Esophagus muscularis mucosa (tissue), 4 donors: ENCODE data around the gene OSBPL1A. TPM values are rescaled to one million over a fixed set of nuclear protein-coding genes. Genes with fewer than 3 reads are reported as not detected.

Experiments used
- DNase-seq: peaks from one replicate; pipeline ENCODE4 v3.0.0-alpha.2; 2017; ENCODE audit errors: extremely low spot score
- H3K27ac ChIP-seq, 4 donors: fragments of 200-600 bp; sonication (generic); replicated peaks in 1 of 4; 1 replicate in 3 of 4; 2 replicates in 1 of 4; pipeline ENCODE4 v1.5.1; 2016 to 2019; ENCODE audit warnings: mild to moderate bottlenecking in 1 of 4
- H3K27me3 ChIP-seq, 4 donors: fragments of 200-600 bp; sonication (generic); one replicate each; pipeline versions ENCODE4 v1.5.1 to v1.6.0; 2016 to 2019
- H3K36me3 ChIP-seq, 4 donors: fragments of 200-600 bp; sonication (generic); one replicate each; pipeline ENCODE4 v1.5.1; 2016 to 2019
- H3K4me1 ChIP-seq, 4 donors: fragments of 200-600 bp; sonication (generic); one replicate each; pipeline ENCODE4 v1.5.1; 2016 to 2019
- H3K4me3 ChIP-seq, 4 donors: fragments of 200-600 bp; sonication (generic); 1 replicate in 2 of 4; 2 replicates in 2 of 4; pipeline ENCODE4 v1.5.1; 2016 to 2019; ENCODE audit warnings: mild to moderate bottlenecking in 4 of 4, moderate library complexity in 1 of 4
- H3K9me3 ChIP-seq, 4 donors: fragments of 200-600 bp; sonication (generic); 1 replicate in 3 of 4; 2 replicates in 1 of 4; pipeline ENCODE4 v1.5.1; 2016 to 2019
- CTCF ChIP-seq, 3 experiments: fragments of 200-600 bp in 2 of 3; fragments of 450-650 bp in 1 of 3; sonication (generic) in 2 of 3; IDR thresholded peaks; one replicate each; pipeline ENCODE4 v1.5.1; 2017 to 2019; ENCODE audit warnings: antibody characterized with exemption in 3 of 3, mild to moderate bottlenecking in 2 of 3, moderate library complexity in 1 of 3
- EP300 ChIP-seq: sonication (generic); formaldehyde crosslinking; IDR thresholded peaks from one replicate; pipeline ENCODE4 v1.6.1; 2017; ENCODE audit warnings: antibody characterized with exemption
- POLR2A ChIP-seq: fragments of 450-650 bp; IDR thresholded peaks from one replicate; pipeline ENCODE4 v1.6.1; 2017; ENCODE audit warnings: antibody characterized with exemption, moderate library complexity, mild to moderate bottlenecking, low read depth
- POLR2AphosphoS5 ChIP-seq, 2 donors: sonication (generic); formaldehyde crosslinking; IDR thresholded peaks; one replicate each; pipeline ENCODE4 v1.6.1; 2017; ENCODE audit warnings: antibody characterized with exemption in 2 of 2
- WGBS: methylation state at CpG from one replicate; pipeline ENCODE4 v1.1.5; 2018; 5-methylcytosine and 5-hydroxymethylcytosine counted together
- intact Hi-C: fragments of 100-400 bp; cut with DNase I; formaldehyde crosslinking; loops from one replicate; pipeline ENCODE4 v1.15.1; 2023
- total RNA-seq, 4 donors: library from RNA; depleted of rRNA; stranded (reverse); fragments of >200 nt; gene quantifications; one replicate each; pipeline versions ENCODE4 v1.1.0 to v1.2.1, GENCODE V29; 2016

OSBPL1A gene
- total RNA-seq, 4 donors from 2014 or later: 78.2 to 126 (median 101) TPM

- peak overlapping the region; percentile 87 to 89 (median 88) for H3K4me3 ChIP-seq
- 4% methylated on average over 9 of the region's 9 CpGs for WGBS
- peak overlapping the region; percentile 91 to 94 (median 93) for H3K27ac ChIP-seq
- no peak for TF ChIP-seq CTCF (IDR thresholded peaks at IDR 0.05)
- TF ChIP-seq POLR2A: no peak
- no peak for TF ChIP-seq POLR2AphosphoS5 (IDR thresholded peaks at IDR 0.05)
- TF ChIP-seq EP300: no peak
- H3K27me3 ChIP-seq: no peaks in the 10 kb centered on the region
- H3K9me3 ChIP-seq: no peaks in the 10 kb centered on the region
- intact Hi-C loops: loop anchor here (5.0 kb wide), 2 partner anchors 60 to 95 kb away; no protein-coding TSS in a partner anchor
- H3K4me1 ChIP-seq: peaks cover 21 to 57% (median 53%) of the 10 kb centered on the region in 4 donors
- no peaks in the 10 kb centered on the region for H3K36me3 ChIP-seq
- no peak for DNase-seq
Measured at GRCh38 chr18:24272229-24272525, 125.4 kb downstream of the OSBPL1A start.

GRCh38 chr18:24271381-24272228, 126.0 kb downstream of the OSBPL1A start:
- DNase-seq: no peak
- Histone ChIP-seq H3K4me1 (peaks cover 21 to 57% (median 53%) of the 10 kb centered on the region in 4 donors), H3K4me3 (peak overlapping the region; percentile 87 to 89 (median 88)), H3K27me3 (no peaks in the 10 kb centered on the region), H3K36me3 (no peaks in the 10 kb centered on the region), H3K9me3 (no peaks in the 10 kb centered on the region), H3K27ac (peak overlapping the region; percentile 91 to 94 (median 93))
- intact Hi-C loops: loop anchor here (5.0 kb wide), 2 partner anchors 59 to 94 kb away; no protein-coding TSS in a partner anchor
- TF ChIP-seq CTCF (IDR thresholded peaks at IDR 0.05) (peak in 2 of 3 experiments; percentile 8 to 44), EP300 (no peak), POLR2AphosphoS5 (IDR thresholded peaks at IDR 0.05) (peak; percentile 65 to 66)
- under 1% methylated on average over 13 of the region's 96 CpGs for WGBS

GRCh38 chr18:24270937-24271380, 126.7 kb downstream of the OSBPL1A start:
- DNase-seq: no peak
- 21% methylated on average over 9 of the region's 9 CpGs for WGBS
- Histone ChIP-seq H3K9me3 (no peaks in the 10 kb centered on the region), H3K4me1 (peaks cover 21 to 62% (median 59%) of the 10 kb centered on the region in 4 donors), H3K36me3 (no peaks in the 10 kb centered on the region), H3K4me3 (peak overlapping the region; percentile 87 to 89 (median 88)), H3K27ac (peak overlapping the region; percentile 91 to 94 (median 93)), H3K27me3 (no peaks in the 10 kb centered on the region)
- TF ChIP-seq POLR2AphosphoS5 (IDR thresholded peaks at IDR 0.05) (no peak), CTCF (IDR thresholded peaks at IDR 0.05) (no peak), POLR2A (no peak), EP300 (no peak)
- intact Hi-C loops: loop anchor here (5.0 kb wide), 2 partner anchors 59 to 94 kb away; no protein-coding TSS in a partner anchor

- peaks cover 21 to 65% (median 64%) of the 10 kb centered on the region in 4 donors for H3K4me1 ChIP-seq
- no peaks in the 10 kb centered on the region for H3K27me3 ChIP-seq
- no peak for TF ChIP-seq CTCF (IDR thresholded peaks at IDR 0.05)
- TF ChIP-seq EP300: no peak
- no peak for TF ChIP-seq POLR2A
- no peak for TF ChIP-seq POLR2AphosphoS5 (IDR thresholded peaks at IDR 0.05)
- H3K4me3 ChIP-seq: peak overlapping the region; percentile 87 to 89 (median 88)
- H3K27ac ChIP-seq: peak overlapping the region; percentile 91 to 94 (median 93)
- intact Hi-C loops: loop anchor here (5.0 kb wide), 2 partner anchors 58 to 93 kb away; no protein-coding TSS in a partner anchor
- no peak for DNase-seq
- H3K36me3 ChIP-seq: peaks cover 0 to 3% (median 0%) of the 10 kb centered on the region in 4 donors
- no peaks in the 10 kb centered on the region for H3K9me3 ChIP-seq
- WGBS: 27% methylated on average over 4 of the region's 4 CpGs
Measured at GRCh38 chr18:24270358-24270936, 127.2 kb downstream of the OSBPL1A start.
